Measurements from ENCODE around the gene NKX3-2.
"Not testable (repeated sequence)": the region's sequence is repeated elsewhere in the genome, so short reads cannot be mapped to it uniquely, and the experiment has no call there.

Gene NKX3-2

DNA sequence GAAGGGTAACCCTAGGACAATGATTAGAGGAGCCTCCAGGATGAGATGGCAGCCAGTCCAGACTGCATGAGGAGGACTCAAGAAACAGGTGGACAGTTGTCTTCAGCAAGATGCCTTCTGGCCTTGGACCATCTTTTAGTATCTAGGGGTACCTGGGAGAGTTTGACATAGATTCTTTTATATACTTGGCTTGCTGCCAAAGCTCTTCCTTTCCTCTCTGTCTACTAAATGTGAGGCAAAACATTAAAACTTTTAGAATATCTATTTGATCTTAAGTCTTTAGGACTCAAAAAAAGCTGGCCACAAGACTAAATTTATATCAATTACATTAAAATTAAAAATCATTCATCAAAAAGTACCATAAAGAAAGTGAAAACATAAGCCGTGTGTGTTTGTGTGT lies 18.6 kb upstream of the NKX3-2 start:
- Histone ChIP-seq H3K27me3 (no peaks in the 10 kb centered on the region), H3K27ac (no peak overlapping the region), H3K4me2 (no peak overlapping the region), H3K36me3 (peaks cover 11 to 24% (median 19%) of the 10 kb centered on the region in 11 experiments), H3K4me3 (no peak overlapping the region), H3K9ac (no peak overlapping the region), H3K4me1 (peaks cover 0 to 11% (median 9%) of the 10 kb centered on the region in 10 experiments; a peak in 11 of 20 replicates), H3K9me3 (replicated peaks in 1 of 11) (no peaks in the 10 kb centered on the region), H4K20me1 (0 out of 22 replicates have a peak, but pooled peaks cover 0 to 4% (median 0%) of the 10 kb centered on the region in 11 experiments)
- TF ChIP-seq Cebpa-rat (IDR thresholded peaks at IDR 0.05): no peak

DNA sequence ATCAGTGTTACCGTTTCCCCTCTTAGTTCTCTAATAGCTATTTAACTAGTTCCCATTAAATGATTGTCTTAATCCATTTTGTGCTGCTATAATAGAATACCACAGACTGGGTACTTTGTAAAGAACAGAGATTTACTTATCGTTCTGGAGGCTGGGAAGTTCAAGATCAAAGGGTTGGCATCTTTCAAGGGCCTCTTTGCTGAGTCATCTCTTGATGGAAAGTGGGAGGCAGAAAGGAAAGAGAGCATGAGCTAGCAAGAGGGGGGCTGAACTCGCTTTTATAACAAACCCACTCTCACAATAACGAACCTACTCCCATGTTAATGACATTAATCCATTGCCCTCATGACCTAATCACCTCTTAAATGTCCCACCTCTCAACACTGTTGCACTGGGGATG lies 17.4 kb upstream of the NKX3-2 start:
- Histone ChIP-seq H3K9me3 (replicated peaks in 1 of 11) (no peaks in the 10 kb centered on the region), H3K4me2 (no peak overlapping the region), H3K4me1 (peaks cover 0 to 11% (median 9%) of the 10 kb centered on the region in 10 experiments; a peak in 11 of 20 replicates), H3K27ac (no peak overlapping the region), H3K27me3 (no peaks in the 10 kb centered on the region), H3K4me3 (no peak overlapping the region), H3K9ac (no peak overlapping the region), H4K20me1 (no peaks in the 10 kb centered on the region), H3K36me3 (peaks cover 0 to 12% (median 7%) of the 10 kb centered on the region in 11 experiments; a peak in 14 of 22 replicates)
- TF ChIP-seq Cebpa-rat (IDR thresholded peaks at IDR 0.05): no peak

DNA sequence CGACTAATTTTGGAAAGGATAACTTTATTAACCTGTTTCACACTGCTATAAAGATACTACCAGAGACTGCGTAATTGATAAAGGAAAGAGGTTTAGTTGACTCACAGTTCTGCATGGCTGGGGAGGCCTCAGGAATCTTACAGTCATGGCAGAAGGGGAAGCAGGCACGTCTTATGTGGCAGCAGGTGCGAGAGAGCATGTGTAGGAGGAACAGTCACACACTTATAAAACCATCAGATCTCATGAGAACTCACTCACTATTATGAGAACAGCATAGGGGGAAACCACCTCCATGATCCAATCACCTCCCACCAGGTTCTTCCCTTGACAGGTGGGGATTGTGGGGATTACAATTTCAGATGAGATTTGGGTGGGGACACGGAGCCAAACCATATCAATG lies 15.8 kb upstream of the NKX3-2 start:
- not testable (repeated sequence) for H3K4me3 ChIP-seq; H3K9me3 ChIP-seq (replicated peaks in 1 of 11); H3K27ac ChIP-seq

DNA sequence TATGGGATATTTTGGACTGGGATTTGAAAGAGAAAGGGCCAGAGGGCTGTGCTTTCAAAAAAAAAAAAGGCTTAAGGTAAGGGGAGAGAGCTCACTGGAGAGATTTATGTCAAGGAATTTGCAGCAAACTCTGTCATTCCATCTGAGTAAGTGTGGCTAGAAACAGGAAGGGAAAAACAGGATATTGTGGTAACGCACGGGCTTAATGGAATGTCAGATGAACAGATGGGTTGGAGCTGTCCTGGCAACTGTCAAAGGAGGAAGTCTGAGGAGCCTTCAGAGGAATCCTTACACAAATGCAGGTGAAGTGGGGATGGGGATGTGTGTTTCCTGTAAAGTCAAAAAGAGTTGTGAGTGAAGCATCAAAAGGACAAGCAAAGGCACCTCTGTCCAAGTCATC lies 15.1 kb upstream of the NKX3-2 start:
- Histone ChIP-seq H3K36me3 (no peaks in the 10 kb centered on the region), H3K9ac (no peak overlapping the region), H3K4me2 (peak overlapping the region in 8 of 11 experiments; percentile 2 to 64 (median 40); a peak in 13 of 22 replicates), H3K4me1 (peaks cover 0 to 11% (median 9%) of the 10 kb centered on the region in 10 experiments; a peak in 11 of 20 replicates), H3K9me3 (replicated peaks in 1 of 11) (no peaks in the 10 kb centered on the region), H4K20me1 (no peaks in the 10 kb centered on the region), H3K4me3 (no peak overlapping the region), H3K27ac (no peak overlapping the region), H3K27me3 (no peaks in the 10 kb centered on the region)
- TF ChIP-seq Cebpa-rat (IDR thresholded peaks at IDR 0.05): no peak

More for the DNA sequence above, 15.8 kb upstream of the NKX3-2 start:
- not testable (repeated sequence) for H4K20me1 ChIP-seq, H3K9ac ChIP-seq, H3K27me3 ChIP-seq, H3K36me3 ChIP-seq, H3K4me2 ChIP-seq
- H3K4me1 ChIP-seq: peaks cover 0 to 11% (median 9%) of the 10 kb centered on the region in 10 experiments; a peak in 11 of 20 replicates

DNA sequence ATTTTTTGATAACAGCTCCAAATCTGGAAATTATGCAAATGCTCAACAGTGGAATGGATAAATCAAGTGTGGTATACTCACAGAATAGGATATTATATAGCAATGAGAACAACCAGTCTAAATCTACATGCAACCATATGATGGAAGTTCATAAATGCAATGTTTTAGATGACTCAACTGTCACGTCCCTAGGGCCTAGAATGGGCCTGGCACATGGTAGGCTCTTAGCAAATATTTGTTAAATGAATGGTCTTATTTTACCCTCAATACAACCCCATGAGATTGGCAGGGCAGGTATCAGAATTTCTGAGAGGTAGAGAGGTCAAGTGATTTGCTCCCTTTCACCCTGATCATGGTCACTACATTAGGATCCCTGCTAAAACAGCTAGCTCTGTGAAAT lies 14.6 kb upstream of the NKX3-2 start:
- H3K4me3 ChIP-seq: no peak overlapping the region
- no peak overlapping the region for H3K9ac ChIP-seq
- no peaks in the 10 kb centered on the region for H3K36me3 ChIP-seq
- no peak overlapping the region for H3K27ac ChIP-seq
- no peaks in the 10 kb centered on the region for H3K27me3 ChIP-seq
- H3K4me1 ChIP-seq: peaks cover 0 to 11% (median 9%) of the 10 kb centered on the region in 10 experiments; a peak in 11 of 20 replicates
- no peak for TF ChIP-seq Cebpa-rat (IDR thresholded peaks at IDR 0.05)
- peak overlapping the region in 5 of 11 experiments; percentile 36 to 64 (median 54); a peak in 8 of 22 replicates for H3K4me2 ChIP-seq
- H4K20me1 ChIP-seq: no peaks in the 10 kb centered on the region
- H3K9me3 ChIP-seq (replicated peaks in 1 of 11): no peaks in the 10 kb centered on the region

DNA sequence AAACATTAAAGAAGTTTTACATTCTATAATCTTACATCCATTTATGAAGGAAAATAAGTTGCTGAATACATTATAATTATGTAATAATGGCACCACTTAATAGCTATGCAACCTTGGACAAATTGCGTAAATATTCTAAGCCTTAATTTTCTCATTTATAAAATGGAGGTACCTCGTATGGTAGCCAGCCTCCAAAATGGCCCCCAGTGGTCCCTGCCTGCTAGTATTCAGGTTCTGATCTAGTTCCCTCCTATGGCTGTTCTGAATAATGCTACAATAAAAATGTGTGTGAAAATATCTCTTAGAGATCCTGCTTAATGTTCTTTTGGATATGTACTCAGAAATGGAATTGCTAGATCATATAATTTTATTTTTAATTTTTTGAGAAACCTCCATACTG lies 11.0 kb upstream of the NKX3-2 start:
- Histone ChIP-seq H3K9ac (no peak overlapping the region), H3K4me1 (peaks cover 0 to 11% (median 9%) of the 10 kb centered on the region in 10 experiments; a peak in 11 of 20 replicates), H3K27ac (no peak overlapping the region), H3K36me3 (no peaks in the 10 kb centered on the region), H3K27me3 (peaks cover 0 to 3% (median 0%) of the 10 kb centered on the region in 11 experiments; a peak in 4 of 22 replicates), H3K4me3 (no peak overlapping the region), H3K4me2 (no peak overlapping the region), H4K20me1 (no peaks in the 10 kb centered on the region), H3K9me3 (replicated peaks in 1 of 11) (peaks cover 0 to 5% (median 0%) of the 10 kb centered on the region in 11 experiments; a peak in 3 of 22 replicates)
- TF ChIP-seq Cebpa-rat (IDR thresholded peaks at IDR 0.05): no peak

DNA sequence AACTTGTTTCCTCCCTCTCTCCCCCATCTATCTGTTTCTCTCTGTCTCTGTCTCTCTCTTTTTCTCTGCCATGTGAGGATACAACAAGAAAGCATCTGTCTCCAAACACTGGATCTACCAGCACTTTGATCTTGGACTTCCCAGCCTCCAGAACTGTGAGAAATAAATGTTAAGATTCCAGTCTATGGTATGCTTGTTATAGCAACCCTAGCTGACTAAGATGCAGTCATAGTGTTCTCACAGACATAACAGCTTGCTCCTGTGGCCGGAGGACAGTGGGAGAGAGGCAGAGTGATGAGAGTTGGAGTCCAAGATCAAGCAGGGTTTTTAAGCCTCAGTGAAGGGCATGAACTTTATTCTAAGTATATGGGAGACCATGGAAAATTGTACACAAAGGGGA lies 8.8 kb upstream of the NKX3-2 start:
- no peak for TF ChIP-seq Cebpa-rat (IDR thresholded peaks at IDR 0.05)
- no peaks in the 10 kb centered on the region for H3K36me3 ChIP-seq
- no peak overlapping the region for H3K9ac ChIP-seq
- peaks cover 0 to 5% (median 0%) of the 10 kb centered on the region in 11 experiments; a peak in 3 of 22 replicates for H3K9me3 ChIP-seq (replicated peaks in 1 of 11)
- peaks cover 15 to 25% (median 22%) of the 10 kb centered on the region in 11 experiments for H3K27me3 ChIP-seq
- H3K27ac ChIP-seq: no peak overlapping the region
- peaks cover 0 to 7% (median 0%) of the 10 kb centered on the region in 10 experiments; a peak in 2 of 20 replicates for H3K4me1 ChIP-seq
- H4K20me1 ChIP-seq: peaks cover 0 to 6% (median 0%) of the 10 kb centered on the region in 11 experiments; a peak in 2 of 22 replicates
- no peak overlapping the region for H3K4me2 ChIP-seq
- H3K4me3 ChIP-seq: no peak overlapping the region

DNA sequence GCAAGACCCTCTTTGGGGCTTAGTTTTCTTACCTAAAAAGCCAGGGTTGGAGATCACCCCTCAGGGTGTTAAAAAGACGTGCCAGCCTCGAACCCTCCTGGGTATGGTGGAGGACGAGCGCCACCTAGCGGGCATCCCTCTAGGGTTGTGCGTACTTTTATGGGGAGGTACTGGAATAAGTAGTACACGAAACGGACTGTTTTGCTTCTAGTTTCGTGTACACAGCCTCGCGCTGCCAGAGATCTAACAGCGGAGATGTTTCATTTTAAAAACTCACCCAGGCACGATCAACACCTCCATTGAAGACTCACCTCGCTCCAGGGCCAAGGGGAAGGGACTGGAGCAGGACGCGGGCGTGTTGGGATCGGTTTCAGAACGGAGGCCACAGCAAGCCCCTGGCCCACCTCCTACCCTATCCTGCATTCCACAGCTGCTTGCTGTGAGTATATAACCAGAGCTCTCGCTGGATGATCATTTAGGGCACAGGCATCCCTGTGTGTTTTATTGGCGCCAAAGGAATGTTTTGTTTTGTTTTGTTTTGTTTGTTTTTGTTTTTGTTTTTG lies 4.8 kb upstream of the NKX3-2 start:
- Histone ChIP-seq H3K4me3 (peak overlapping the region; percentile 27 to 65 (median 52); a peak in 17 of 20 replicates), H3K36me3 (no peaks in the 10 kb centered on the region), H3K27me3 (peaks cover 55 to 65% (median 63%) of the 10 kb centered on the region in 11 experiments), H3K9me3 (replicated peaks in 1 of 11) (peaks cover 2 to 13% (median 3%) of the 10 kb centered on the region in 11 experiments), H3K9ac (peak overlapping the region in 10 of 11 experiments; percentile 11 to 70 (median 46); a peak in 11 of 22 replicates), H3K4me2 (peak overlapping the region; percentile 38 to 95 (median 79)), H3K4me1 (peaks cover 13 to 32% (median 21%) of the 10 kb centered on the region in 10 experiments), H3K27ac (no peak overlapping the region), H4K20me1 (peaks cover 0 to 43% (median 20%) of the 10 kb centered on the region in 11 experiments; a peak in 15 of 22 replicates)
- TF ChIP-seq Cebpa-rat (IDR thresholded peaks at IDR 0.05): no peak

DNA sequence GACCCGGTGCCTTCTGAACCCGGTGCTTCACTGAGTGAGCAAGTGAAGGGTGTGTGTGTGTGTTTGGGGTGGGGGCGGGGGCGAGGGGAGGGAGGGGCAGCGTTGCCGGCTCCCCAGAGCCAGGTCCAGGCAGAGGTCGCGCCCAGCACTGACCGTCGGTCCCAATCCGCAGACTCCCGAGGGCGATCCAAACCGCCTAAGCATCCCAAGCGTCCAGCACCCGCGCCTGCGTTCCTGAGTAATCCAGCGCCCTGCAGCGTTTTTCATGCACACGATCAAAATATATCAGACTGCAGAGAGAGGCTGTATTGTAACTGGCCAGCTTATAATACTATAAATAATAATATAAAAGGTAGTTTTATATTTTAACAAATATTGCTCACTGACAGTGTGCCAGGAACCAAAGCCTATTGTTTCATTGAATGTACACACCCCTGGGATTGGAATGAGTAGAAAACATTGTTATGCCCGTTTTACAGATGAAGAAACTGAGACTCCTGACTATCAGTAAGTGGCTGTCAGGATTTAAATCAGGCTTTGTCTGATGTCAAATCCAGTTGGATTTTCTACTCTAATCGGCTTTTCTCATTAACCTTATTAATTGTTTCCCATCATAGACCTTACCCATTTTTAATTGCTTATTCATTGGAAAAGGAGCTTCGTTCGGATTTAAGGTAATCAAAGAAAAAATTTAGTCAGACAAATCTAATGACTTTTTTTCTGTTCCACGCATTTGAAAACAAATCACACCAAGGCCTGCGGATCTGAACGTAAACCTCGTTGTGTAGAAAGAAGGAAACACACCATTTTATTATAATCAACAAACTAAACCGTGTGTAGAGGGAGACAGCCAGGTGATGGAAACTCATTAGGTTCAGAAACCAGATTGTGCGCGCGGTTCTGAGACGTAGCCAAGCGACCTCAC lies 4.0 kb upstream of the NKX3-2 start:
- Histone ChIP-seq H3K9me3 (replicated peaks in 1 of 11) (peaks cover 9 to 20% (median 10%) of the 10 kb centered on the region in 11 experiments), H3K9ac (peak overlapping the region in 1 of 11 experiments; percentile 61; a peak in 1 of 22 replicates), H3K27me3 (peaks cover 62 to 73% (median 70%) of the 10 kb centered on the region in 11 experiments), H4K20me1 (peaks cover 0 to 50% (median 27%) of the 10 kb centered on the region in 11 experiments; a peak in 15 of 22 replicates), H3K4me2 (peak overlapping the region; percentile 89 to 99 (median 95)), H3K36me3 (no peaks in the 10 kb centered on the region; a peak in 2 of 22 replicates), H3K4me1 (peaks cover 13 to 34% (median 21%) of the 10 kb centered on the region in 10 experiments), H3K4me3 (peak overlapping the region; percentile 64 to 75 (median 72)), H3K27ac (no peak overlapping the region)
- no peak for TF ChIP-seq Cebpa-rat (IDR thresholded peaks at IDR 0.05)
